ENCODE results near the gene CACNA1S.

DNA sequence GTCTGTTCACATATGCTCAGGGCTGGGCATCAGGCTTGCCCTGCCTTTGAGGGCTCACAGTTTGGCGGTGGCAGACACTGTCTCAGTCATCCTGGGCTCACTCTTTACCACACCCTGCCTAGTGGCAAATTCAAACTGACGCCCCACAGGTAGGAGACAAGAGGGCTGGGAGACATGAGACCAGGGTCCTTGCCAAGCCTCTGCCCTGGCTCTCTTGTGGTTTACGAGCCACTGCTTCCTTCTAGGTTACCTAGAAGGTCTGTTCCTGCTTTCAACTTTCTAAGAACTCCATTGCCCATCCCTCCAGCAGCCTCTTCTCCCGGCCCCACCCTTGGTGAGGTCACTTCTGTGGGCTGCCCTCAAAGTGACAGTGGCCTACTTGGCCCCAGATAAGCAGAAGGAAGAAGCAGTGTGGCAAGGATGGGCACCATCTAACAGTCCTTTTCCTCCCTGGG is 99.2 kb downstream of the CACNA1S start:
- TF ChIP-seq EGR1 (IDR thresholded peaks at IDR 0.05) (no peak), TAF1 (IDR thresholded peaks at IDR 0.05; ENCODE audit: low read depth) (no peak), EP300 (IDR thresholded peaks at IDR 0.05; ENCODE audit: borderline replicate concordance) (no peak), RAD21 (IDR thresholded peaks at IDR 0.05; ENCODE audit: low read depth) (no peak), NFIC (IDR thresholded peaks at IDR 0.05) (no peak), YY1 (IDR thresholded peaks at IDR 0.05; ENCODE audit: low read depth) (no peak), CREB1 (IDR thresholded peaks at IDR 0.05; ENCODE audit: low read depth) (no peak), FOXM1 (IDR thresholded peaks at IDR 0.05; ENCODE audit: borderline replicate concordance, low read depth) (no peak), CEBPB (IDR thresholded peaks at IDR 0.05) (no peak), TEAD4 (IDR thresholded peaks at IDR 0.05) (no peak)
- TF ChIP-seq, protein P1, sequence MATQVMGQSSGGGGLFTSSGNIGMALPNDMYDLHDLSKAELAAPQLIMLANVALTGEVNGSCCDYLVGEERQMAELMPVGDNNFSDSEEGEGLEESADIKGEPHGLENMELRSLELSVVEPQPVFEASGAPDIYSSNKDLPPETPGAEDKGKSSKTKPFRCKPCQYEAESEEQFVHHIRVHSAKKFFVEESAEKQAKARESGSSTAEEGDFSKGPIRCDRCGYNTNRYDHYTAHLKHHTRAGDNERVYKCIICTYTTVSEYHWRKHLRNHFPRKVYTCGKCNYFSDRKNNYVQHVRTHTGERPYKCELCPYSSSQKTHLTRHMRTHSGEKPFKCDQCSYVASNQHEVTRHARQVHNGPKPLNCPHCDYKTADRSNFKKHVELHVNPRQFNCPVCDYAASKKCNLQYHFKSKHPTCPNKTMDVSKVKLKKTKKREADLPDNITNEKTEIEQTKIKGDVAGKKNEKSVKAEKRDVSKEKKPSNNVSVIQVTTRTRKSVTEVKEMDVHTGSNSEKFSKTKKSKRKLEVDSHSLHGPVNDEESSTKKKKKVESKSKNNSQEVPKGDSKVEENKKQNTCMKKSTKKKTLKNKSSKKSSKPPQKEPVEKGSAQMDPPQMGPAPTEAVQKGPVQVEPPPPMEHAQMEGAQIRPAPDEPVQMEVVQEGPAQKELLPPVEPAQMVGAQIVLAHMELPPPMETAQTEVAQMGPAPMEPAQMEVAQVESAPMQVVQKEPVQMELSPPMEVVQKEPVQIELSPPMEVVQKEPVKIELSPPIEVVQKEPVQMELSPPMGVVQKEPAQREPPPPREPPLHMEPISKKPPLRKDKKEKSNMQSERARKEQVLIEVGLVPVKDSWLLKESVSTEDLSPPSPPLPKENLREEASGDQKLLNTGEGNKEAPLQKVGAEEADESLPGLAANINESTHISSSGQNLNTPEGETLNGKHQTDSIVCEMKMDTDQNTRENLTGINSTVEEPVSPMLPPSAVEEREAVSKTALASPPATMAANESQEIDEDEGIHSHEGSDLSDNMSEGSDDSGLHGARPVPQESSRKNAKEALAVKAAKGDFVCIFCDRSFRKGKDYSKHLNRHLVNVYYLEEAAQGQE (IDR thresholded peaks at IDR 0.05; ENCODE audit: low read depth) = no peak
- TF ChIP-seq, protein P2, sequence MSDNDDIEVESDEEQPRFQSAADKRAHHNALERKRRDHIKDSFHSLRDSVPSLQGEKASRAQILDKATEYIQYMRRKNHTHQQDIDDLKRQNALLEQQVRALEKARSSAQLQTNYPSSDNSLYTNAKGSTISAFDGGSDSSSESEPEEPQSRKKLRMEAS (IDR thresholded peaks at IDR 0.05) = no peak
